Islet precursor cell (in vitro differentiated cells): Measurements from ENCODE around the gene TBC1D9.
"Not testable (repeated sequence)": the region's sequence is repeated elsewhere in the genome, so short reads cannot be mapped to it uniquely, and the experiment has no call there.

ENCODE experiments used
- DNase-seq: peaks from one replicate; pipeline ENCODE4 v3.0.0-alpha.2; 2018

Gene TBC1D9

DNA sequence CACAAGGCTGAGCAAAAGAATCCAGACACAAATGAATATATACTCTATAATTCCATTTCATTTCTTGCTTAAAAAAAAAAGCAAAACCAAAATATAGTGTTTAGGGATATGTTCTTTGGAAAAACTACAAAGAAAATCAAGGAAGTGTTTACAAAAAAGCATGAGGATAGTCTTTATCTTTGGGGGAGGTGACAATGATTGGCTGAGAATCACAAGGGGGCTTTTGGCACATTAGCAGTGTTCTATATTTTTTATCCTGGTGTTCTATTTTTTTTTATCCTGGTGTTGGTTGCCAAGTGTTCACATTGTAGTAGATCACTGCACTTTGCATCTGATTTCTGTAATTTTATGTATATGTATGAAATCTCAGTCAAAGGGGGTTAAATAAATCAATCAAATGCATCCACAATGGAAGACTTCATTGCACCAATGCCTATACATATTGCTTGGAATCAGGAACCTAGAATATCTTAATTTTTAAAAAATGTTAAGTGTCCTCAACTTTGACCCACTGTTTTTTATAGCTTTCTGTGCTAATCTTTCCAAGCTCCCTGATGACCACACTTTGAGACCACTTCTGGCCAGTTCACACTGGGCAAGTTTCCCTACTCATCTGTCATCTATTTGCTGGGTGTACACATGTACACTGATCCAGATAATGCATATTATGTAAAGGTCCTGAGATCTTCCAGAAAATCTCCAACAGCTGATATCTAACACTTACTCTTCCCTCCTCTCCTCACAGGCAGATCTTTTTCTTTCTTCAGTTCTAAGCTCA is 3.7 kb downstream of the TBC1D9 start:
- DNase-seq = no peak

DNA sequence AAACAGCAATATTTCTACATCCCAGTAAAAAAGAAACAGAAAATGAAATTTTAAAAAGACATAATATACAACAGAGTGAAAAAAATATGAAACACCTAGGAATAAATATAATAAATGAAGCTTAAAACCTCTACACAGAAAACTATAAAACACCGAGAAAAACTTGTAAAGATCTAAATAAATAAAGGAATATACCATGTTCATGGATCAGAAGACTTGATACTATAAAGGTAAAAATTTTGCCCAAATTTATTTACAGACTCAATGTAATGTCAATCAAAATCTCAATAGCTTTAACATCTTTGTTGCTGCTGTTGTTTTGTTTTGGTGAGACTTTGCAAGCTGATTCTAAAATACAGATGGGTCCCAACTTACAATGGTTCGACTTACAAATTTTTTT is 5.7 kb downstream of the TBC1D9 start:
- no peak for DNase-seq

DNA sequence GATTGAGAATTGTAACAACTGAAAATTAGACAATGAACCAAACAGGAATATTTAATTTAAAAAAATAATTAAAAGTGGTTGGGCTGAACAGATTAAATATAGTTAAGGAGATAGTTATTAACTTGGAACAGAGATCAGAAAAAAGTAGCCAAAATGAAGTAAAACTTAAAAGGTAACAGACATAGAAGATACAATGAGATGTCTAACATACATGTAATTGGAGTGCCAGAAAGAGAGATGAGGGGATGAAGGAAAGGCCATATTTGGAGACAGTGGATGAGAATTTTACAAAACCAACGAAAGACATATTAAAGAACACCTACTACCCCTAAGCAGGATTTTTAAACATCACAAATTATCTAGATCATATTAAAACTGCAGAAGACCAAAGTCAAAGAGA is 8.0 kb downstream of the TBC1D9 start:
- DNase-seq = no peak

DNA sequence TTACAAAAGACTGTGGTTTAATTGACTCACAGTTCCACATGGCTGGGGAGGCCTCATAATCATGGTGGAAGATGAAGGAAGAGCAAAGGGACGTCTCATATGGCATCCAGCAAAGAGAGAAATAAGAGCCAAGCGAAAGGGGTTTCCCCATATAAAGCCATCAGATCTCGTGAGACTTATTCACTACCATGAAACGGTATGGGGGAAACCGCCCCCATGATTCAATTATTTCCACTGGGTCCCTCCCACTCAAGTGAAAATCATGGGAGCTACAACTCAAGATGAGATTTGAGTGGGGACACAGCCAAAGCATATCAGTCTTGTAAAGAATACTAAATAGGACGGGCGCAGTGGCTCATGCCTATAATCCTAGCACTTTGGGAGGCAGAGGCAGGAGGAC is 9.6 kb downstream of the TBC1D9 start:
- not testable (repeated sequence) for DNase-seq

DNA sequence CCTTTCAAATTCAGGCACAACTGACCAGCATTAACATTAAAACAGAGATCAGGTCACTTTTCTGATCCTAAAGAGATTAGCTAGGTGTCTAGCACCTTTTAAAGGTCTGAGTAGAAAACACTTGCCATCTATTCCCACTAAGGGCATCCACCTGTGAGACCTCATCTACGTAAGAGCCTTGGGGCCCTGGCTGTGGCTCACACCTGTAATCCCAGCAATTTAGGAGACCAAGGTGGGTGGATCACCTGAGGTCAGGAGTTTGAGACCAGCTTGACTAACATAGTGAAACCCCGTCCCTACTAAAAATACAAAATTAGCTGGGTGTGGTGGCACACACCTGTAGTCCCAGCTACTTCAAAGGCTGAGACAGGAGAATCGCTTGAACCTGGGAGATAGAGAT is 11.8 kb downstream of the TBC1D9 start:
- DNase-seq = no peak

DNA sequence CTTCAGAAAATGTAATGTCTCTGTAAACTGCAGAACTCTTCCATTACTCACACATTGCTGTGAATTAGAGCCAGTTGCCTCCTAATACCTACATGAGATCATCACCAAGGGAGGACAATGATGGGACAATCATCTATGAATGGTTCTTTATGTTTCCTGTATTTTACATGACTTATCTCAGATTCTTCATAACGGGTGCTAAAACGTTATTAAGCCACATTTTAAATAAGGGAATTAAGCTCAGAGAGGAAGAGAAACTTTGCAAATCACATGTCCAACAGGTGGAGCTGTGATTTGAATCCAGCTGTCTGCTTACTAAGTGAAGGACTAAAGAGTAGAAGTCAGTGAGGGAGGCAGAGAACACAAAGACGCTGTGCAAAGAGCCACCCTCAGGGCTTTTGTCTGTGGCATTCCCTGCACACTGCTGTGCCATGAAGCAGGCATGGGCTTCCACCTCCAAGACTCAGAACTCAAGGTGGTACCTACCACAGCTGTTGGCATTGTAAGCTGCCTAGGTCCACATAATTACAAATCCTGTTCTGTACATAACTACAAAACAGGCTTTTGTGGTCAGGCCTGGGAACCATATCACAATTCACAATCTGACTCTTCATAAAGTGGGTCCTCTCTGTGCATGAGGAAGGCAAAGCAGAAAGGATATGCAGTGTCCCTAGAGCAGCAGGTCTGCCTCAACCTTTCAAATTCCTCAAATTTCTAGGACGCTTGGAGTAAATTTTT is 12.8 kb downstream of the TBC1D9 start:
- peak; percentile 91 for DNase-seq

DNA sequence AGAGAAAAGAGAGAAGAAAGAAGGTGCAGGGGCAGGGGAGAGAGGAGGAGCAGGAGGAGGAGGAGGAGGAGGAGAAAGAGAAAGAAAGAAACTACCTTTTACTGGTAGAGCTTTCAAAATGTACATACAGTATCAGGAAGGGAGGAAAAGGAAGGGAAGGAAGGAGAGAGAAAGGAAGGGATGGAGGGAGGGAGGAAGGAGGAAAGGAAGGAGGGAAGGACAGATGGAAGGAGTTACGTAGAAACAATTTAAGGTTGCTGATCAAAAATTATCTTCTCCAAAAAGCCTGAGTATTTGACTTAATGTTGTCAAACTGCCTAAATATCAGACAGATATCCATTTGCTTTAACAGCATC is 13.4 kb downstream of the TBC1D9 start:
- no peak for DNase-seq

DNA sequence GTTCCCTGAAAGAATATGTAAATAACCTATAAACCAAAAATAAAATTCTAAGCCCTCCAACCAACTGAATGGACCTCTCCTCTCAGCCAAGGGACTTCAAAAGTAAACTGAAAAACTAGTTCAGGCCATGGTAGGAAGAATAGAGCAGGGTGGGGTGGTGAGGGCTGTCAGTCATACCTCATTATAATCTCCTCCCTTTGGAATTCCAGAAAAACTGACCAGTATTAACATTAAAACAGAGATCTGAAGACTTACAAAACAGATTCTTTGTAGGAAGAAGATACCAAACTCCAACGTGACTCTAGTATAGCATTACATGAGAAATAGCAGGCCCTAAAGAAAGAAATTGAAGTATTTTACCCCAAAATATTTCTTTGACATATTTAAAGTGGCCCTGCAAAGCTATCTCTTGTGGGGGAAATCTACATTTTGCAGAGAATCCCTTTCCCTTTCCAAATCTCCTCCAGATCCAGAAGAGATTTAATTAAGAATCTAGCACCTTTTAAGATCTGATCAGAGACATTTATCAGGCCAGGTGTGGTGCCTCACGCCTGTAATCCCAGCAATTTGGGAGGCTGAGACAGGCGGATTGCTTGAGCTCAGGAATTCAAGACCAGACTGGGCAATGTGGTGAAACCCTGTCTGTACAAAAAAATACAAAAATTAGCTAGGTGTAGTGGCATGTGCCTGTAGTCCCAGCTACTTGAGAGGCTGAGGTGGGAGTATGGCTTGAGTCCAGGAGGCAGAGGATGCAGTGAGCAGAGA is 15.1 kb downstream of the TBC1D9 start:
- DNase-seq = peak; percentile 62

DNA sequence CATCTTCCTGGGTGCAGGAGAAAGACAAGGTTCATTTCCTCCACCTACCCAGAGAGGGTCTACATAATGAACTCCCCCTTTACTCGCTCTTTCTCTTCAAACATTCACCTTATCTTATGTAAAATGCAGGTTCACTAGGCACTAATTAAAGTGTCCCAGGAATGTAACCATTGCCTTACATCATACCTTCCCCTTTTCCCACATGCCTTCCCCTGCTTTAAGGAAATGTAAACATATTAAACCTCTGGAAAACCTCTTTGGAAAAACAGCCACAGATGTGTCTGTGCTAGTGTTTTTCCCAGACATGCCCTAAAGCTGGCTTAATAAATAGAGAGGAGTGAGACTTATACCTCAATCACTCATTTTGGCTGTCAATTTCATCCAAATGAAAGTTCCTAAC is 15.8 kb downstream of the TBC1D9 start:
- no peak for DNase-seq

DNA sequence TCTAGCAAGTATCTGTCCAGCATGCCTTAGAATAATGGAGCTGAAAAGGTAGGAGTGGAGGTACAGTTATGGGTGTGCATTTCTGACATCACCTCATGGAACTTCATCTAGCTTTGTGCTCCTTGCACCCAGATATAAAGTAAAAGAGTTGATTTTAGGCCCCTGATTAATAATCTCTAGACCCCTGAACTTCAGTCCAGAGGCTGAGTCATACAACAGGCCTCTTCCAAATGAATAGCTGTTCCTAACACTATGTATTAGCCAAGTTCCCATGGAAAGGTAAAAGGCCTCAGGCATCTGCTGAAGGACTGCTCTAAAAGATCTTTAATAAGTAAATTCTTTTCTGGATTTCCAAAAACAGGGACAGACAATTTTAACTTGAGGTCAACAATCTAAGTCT is 16.2 kb downstream of the TBC1D9 start:
- DNase-seq = no peak

DNA sequence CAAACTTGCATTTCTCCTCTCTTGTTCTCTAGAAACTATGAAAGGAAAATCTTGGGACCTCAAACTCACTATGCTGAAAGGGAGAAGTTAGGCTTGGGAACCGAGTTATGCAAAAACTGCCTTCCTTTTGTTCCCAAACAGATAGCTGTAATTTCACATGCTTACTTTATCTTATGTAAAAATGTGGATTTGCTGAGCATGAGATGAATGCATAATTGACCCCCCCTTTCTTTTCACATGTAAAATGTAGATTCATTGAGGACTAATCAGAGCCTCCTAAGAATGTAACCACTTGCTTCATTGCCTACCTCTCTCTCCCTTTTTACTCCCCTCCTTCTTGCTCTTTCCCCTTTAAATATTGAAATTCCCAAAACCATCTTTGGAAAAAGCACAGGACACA is 18.0 kb downstream of the TBC1D9 start:
- no peak for DNase-seq

DNA sequence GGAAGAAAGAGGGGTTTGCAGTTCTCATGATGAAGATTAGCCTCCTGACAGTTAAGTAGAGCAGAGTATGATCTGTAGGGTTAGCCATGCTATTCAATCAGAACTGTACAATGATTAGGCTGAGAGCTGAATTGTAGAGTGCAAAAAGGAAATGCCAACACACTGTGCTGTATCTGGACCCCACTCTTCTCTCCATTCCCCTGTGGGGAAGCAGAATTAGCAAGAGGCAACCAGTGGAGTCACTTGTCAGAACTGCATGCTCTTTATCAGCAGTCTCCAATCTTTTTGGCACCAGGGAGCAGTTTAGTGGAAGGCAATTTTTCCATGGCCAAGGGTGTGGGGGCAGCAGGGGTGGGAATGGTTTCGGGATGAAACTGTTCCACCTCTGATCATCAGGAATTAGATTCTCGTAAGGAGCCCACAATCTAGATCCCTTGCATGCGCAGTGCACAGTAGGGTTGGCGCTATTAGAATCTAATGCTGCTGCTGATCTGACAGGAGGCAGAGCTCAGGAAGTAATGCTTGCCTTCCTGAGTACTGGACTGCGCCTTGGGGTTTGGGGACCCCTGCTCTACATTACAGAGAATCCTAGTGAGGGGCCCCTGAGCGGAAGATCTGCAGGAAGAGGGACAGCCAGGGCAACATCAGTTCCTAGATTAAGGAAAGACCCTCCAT is 19.4 kb downstream of the TBC1D9 start:
- no peak for DNase-seq

DNA sequence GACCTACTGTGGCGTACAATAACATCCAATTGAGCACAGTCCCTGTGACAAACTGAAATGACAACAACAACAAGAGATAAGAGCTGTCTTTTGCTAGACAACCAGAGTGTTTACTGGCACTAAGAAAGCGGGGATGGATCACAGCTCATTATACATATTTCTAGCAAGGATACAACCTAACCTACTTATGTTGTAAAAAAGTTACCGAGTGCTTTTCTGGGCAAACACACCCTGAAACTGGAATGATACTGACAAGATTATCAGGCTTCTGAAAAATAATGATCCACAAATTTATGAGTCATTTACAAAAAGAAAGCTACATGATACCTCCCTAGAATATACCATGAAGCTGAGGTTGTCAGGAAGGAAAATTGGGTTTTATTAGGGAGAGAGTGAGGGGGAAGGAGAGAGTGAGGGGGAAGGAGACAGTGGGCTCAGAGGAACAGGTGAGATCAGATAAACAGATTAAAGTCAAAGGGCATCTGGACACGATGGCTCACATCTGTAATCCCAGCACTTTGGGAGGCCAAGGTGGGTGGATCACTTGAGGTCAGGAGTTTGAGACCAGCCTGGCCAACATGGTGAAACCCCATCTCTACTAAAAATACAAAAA is 20.3 kb downstream of the TBC1D9 start:
- no peak for DNase-seq

DNA sequence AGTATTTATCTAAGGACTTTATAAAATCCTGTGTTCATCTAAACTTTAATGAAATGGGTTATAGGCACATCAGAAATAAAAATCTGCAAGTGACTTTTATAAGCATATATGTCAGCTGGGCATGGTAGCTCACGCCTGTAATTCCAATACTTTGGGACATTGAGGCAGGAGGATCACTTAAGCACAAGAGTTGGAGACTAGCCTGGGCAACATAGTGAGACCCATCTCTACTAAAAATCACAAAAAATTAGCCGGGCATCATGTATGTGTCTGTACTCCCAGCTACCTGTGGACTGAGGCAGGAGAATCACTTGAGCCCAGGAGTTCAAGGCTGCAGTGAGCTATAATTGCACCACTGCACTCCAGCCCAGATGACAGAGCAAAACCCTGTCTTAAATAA is 20.9 kb downstream of the TBC1D9 start:
- no peak for DNase-seq

DNA sequence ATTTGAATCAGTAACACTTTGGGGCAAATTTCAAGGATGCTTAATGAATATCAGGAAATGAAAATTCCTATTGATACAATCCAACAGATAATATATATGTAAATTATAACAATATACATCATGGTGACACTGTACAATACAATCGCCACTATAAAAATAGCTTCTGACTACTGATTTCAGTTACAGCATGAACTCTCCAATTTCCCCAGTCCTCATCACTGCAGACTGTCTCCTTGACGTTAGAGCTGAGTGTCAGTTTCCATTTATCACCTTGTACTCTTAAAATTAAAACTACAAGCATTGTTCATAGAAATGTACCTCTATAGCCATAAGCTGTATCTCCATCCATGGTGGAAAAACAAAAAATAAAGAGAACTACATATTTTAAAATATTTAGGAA is 23.4 kb downstream of the TBC1D9 start:
- DNase-seq = no peak

DNA sequence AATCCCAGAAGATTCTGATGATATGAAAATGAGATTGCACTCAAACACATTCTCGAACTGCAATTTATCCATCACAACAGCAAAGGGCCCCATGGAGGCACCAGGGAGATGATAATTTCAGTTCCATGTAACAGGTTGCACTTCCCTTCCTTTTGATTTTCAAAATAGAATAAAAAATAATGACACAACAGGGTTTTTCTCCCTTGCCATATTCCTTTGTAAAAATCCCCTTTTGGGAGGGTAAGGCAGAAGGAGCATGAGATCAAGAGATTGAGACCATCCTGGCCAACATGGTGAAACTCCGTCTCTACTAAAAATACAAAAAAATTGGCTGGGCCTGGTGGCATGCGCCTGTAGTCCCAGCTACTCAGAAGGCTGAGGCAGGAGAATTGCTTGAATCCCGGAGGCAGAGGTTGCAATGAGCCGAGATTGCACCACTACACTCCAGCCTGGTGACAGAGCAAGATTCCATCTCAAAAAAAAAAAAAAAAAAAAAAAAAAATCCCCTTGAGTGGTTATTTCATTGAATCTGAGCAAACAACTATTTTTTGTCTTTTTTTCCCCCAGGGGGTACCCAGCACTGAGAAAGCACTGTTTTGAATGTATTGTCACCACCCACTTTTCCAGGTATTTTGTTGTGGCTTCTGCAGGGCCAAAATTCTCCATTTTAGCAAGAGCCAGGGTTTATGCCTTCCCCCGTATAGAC is 26.7 kb downstream of the TBC1D9 start:
- no peak for DNase-seq

DNA sequence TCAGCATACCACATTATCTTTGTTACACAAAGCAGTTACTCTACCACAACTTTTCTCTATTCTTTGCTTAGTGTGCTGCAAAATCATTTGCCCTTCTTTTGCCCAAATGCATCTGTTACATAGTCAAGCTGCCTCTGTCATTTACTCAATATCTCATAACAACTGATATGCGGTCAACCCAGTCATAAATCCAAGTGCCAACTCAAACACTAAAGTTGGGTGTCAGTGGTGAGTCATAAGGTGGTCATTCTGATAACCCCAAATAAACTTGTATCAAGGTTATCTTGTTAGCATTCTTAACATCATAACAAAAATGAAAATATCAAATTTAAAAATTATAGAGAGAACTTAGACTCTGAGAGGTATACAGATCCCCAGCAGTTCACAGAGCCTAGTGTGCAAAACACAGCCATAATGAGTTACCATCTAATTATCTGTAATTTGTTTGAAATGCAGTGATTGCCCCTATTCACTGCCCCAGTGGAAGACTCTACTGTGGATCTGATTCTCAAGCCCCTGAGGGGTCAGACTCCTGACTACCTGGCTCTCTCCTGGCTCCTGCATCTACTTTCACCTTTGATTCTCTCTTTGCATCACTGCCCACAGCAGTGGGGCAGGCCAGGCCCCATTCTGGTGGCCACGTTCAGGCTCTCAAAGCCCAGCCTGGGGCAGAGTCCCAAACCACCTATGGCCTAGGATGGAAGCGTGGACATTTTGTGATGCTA is 29.2 kb downstream of the TBC1D9 start:
- peak; percentile 77 for DNase-seq

DNA sequence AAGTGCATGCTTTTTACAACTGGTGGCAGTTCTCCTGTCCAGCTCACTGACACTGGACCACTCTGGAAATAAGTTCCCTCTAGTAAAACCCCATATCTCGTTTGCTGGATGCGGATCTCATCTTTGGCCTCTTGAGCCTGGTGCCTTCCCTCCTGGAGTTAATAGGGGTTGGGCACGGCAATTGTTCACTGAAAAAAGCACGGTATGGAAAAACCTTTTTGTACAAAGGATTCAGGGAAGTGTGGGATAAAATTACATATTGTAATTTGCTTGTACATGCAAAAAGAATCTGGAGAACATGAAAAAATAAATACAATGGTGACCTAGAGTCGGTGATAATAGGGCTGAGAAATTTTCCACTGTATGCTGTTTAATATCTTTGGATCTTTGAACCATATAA is 30.6 kb downstream of the TBC1D9 start:
- DNase-seq = no peak

DNA sequence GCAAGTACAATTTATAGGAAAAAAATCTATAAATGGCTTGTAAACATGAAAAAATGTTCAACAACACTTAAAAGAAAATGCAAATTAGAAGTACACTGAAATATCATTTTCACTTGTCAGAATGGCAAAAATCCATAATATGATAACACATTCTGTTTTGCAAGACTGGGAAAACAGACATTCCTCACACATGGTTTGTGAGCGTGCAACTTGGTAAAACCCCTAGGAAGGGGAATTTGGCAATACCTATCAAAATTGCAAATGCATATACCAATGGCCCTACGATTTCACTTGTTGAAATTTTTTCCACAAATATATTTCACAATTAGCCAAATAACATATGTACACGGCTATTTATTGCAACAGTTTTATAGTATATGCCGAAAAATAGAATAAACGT is 31.4 kb downstream of the TBC1D9 start:
- no peak for DNase-seq

DNA sequence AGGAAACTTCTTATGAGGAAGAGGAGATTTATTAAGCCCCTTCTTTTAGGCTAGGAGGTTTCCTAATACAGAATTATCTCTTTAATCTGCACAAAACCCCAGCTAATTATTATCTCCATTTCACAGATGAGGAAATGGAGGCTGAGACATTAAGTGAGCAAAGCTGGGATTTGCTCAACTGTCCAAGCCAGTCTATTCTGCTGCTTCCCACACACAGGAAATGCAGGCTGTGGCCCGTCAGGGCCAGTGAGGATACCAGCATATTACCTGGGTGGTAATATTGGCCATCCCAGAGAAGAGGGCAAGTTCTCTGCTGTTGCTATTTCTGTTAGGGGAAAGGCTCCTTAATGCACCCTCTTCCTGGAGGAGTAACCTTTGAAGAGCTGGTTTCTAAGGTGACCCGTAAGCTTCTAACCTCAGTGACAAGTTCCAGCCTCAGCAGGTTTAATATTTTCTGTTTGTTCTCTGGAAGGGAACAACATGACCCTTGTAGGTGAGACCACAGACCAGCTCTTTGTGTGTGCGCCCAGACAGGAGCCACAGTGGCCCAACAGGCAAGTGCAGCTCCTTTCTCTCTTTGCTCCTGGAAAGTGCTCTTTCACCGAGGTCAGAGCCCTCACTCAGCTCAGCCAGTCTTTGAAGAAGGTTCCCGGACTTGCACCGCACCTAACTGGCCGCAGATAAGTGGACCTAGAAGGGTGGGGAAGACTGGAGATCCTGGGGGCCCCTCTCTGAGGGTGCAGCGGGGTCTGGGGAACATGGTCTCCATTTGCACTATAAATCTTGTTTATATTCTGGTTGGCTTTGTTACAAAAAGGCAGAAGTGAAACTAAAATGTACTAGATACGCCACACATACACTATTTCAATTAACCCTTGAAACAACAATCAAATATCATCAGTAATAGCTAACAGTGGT is 35.5 kb downstream of the TBC1D9 start:
- no peak for DNase-seq
